ENCODE measurements around the gene CAPN10.

CAPN10 gene

DNA sequence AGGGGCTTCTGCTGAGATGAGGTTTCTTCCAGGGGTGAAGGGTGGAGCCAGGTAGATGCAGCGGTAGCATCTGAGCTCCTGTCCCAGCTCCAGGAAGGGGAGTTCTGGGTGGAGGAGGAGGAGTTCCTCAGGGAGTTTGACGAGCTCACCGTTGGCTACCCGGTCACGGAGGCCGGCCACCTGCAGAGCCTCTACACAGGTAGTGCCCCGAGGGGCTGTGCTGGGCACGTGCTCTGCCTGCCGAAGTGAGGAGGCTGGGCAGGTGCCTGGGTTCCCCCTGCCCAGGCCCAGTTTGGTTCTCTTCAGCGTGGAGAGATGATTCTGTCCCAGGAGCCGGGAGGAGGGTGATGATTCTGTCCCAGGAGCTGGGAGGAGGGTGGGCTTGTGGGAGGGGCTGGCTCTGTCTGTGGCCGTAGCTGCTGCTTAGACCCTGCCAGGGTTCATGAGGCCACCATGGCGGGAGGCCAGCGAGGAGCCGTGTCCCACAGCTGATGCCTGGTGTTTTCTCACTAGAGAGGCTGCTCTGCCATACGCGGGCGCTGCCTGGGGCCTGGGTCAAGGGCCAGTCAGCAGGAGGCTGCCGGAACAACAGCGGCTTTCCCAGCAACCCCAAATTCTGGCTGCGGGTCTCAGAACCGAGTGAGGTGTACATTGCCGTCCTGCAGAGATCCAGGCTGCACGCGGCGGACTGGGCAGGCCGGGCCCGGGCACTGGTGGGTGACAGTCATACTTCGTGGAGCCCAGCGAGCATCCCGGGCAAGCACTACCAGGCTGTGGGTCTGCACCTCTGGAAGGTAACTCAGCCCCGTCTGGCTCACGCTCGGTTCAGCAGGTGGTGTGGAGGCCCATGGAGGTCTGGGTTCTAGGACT lies 8.2 kb downstream of the CAPN10 start:
- no peaks in the 10 kb centered on the region for H3K4me1 Mint-ChIP-seq
- H3K4me3 Mint-ChIP-seq, result no peak overlapping the region
- no peaks in the 10 kb centered on the region for H3K27me3 Mint-ChIP-seq (ENCODE audit: low read depth)
- no peak overlapping the region for H3K27ac Mint-ChIP-seq
- H3K9me3 Mint-ChIP-seq, result no peaks in the 10 kb centered on the region
- TF ChIP-seq, protein P1, sequence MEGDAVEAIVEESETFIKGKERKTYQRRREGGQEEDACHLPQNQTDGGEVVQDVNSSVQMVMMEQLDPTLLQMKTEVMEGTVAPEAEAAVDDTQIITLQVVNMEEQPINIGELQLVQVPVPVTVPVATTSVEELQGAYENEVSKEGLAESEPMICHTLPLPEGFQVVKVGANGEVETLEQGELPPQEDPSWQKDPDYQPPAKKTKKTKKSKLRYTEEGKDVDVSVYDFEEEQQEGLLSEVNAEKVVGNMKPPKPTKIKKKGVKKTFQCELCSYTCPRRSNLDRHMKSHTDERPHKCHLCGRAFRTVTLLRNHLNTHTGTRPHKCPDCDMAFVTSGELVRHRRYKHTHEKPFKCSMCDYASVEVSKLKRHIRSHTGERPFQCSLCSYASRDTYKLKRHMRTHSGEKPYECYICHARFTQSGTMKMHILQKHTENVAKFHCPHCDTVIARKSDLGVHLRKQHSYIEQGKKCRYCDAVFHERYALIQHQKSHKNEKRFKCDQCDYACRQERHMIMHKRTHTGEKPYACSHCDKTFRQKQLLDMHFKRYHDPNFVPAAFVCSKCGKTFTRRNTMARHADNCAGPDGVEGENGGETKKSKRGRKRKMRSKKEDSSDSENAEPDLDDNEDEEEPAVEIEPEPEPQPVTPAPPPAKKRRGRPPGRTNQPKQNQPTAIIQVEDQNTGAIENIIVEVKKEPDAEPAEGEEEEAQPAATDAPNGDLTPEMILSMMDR (IDR thresholded peaks at IDR 0.05; ENCODE audit: unreplicated experiment in 3 of 3), result no peak
- H3K36me3 Mint-ChIP-seq (ENCODE audit: low read depth), result peaks cover 10% of the 10 kb centered on the region

DNA sequence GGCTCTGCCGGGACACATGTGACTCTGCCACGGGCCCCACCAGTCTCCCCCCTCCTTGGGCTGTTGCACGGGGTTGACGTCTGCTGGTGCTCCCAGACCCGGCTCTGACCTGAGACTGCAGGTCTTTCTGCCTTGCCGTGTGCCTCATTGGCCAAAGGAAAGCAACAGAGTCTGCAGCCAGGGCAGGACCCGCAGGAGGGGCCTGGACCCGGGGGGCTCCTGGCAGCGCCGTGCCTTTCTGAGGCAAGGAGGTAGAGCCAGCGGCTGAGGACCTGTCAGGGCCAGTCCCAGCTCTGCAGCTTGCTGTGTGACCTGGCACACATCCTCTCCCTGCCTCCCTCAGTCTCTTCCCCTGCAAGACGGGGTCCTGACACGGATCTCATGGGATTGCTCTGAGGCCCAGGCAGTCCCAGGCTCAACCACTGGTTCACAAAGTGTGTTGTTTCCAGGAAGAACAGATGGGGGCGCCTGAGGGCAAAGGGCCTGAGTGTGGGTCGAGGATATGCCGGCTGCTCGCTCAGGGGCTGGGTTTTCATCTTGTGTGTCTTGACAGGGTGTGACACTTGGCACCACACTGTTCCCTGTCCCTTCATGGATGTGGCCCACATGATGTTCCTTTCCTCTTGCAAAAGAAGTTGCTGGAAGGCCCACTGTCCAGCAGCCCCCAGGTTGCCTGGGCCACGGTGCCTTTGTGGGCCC lies 9.0 kb downstream of the CAPN10 start:
- no peaks in the 10 kb centered on the region for H3K4me1 Mint-ChIP-seq
- TF ChIP-seq, protein P1 (IDR thresholded peaks at IDR 0.05; ENCODE audit: unreplicated experiment in 3 of 3), result peak in 2 of 3 experiments; percentile 12 to 25
- no peak overlapping the region for H3K4me3 Mint-ChIP-seq
- no peak overlapping the region for H3K27ac Mint-ChIP-seq
- no peaks in the 10 kb centered on the region for H3K9me3 Mint-ChIP-seq
- H3K36me3 Mint-ChIP-seq (ENCODE audit: low read depth), result peaks cover 15% of the 10 kb centered on the region
- H3K27me3 Mint-ChIP-seq (ENCODE audit: low read depth), result no peaks in the 10 kb centered on the region

DNA sequence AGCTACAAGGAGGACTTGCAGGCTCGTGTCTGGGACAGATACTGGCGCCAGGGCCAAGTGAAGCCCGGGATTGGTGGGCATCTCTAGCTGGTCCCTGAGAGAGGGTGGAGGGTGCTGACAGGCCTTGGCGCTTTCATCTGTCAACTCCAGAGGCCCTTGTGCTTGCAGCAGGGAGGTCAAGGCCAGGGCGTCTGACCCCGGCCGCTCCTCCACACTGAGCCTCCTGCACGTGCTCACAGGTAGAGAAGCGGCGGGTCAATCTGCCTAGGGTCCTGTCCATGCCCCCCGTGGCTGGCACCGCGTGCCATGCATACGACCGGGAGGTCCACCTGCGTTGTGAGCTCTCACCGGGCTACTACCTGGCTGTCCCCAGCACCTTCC lies 9.5 kb downstream of the CAPN10 start:
- TF ChIP-seq, protein P1 (IDR thresholded peaks at IDR 0.05; ENCODE audit: unreplicated experiment in 3 of 3), result no peak

DNA sequence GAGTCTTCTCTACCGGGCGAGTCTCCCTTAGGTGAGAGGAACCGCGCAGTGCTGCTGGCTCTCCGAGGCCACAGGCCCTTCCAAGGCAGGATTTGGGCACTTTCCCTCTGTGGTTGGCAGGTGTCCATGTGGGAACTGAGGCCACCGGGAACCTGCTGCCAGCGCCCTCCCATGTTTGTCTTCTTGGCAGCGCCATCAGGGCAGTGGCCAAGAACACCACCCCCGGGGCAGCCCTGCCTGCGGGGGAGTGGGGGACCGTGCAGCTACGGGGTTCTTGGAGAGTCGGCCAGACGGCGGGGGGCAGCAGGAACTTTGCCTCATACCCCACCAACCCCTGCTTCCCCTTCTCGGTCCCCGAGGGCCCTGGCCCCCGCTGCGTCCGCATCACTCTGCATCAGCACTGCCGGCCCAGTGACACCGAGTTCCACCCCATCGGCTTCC lies 10.0 kb downstream of the CAPN10 start:
- H3K4me3 Mint-ChIP-seq, result no peak overlapping the region
- no peak overlapping the region for H3K27ac Mint-ChIP-seq
- TF ChIP-seq, protein P1 (IDR thresholded peaks at IDR 0.05; ENCODE audit: unreplicated experiment in 3 of 3), result no peak
- no peaks in the 10 kb centered on the region for H3K4me1 Mint-ChIP-seq
- H3K27me3 Mint-ChIP-seq (ENCODE audit: low read depth), result no peaks in the 10 kb centered on the region
- H3K36me3 Mint-ChIP-seq (ENCODE audit: low read depth), result peaks cover 8% of the 10 kb centered on the region
- H3K9me3 Mint-ChIP-seq, result no peaks in the 10 kb centered on the region

More for the DNA sequence above, 9.5 kb downstream of the CAPN10 start:
- H3K4me3 Mint-ChIP-seq, result no peak overlapping the region
- peaks cover 12% of the 10 kb centered on the region for H3K36me3 Mint-ChIP-seq (ENCODE audit: low read depth)
- no peaks in the 10 kb centered on the region for H3K27me3 Mint-ChIP-seq (ENCODE audit: low read depth)
- no peaks in the 10 kb centered on the region for H3K9me3 Mint-ChIP-seq
- H3K27ac Mint-ChIP-seq, result no peak overlapping the region
- no peaks in the 10 kb centered on the region for H3K4me1 Mint-ChIP-seq

DNA sequence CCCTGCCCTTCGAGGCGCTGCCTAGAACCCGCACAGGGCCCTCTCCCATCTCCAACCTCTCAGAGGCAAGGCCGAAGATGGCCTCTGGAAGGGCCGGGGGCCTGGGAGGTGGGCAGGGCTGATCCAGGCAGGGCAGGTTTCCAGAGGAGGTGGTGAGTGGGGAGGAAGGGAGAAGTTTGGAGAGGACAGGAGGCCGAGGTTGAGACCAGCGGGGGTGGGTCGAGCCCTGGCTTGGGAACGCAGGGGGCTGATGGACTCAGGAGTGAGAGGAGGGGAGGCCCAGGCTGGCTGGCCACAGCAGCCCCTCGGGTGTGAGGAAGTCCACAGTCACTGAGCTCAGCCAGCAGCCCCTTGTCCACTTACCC lies 10.5 kb downstream of the CAPN10 start:
- TF ChIP-seq, protein P1 (IDR thresholded peaks at IDR 0.05; ENCODE audit: unreplicated experiment in 3 of 3), result no peak
- H3K27me3 Mint-ChIP-seq (ENCODE audit: low read depth), result no peaks in the 10 kb centered on the region

More for the DNA sequence above, 10.5 kb downstream of the CAPN10 start:
- H3K36me3 Mint-ChIP-seq (ENCODE audit: low read depth), result peaks cover 6% of the 10 kb centered on the region
- no peaks in the 10 kb centered on the region for H3K4me1 Mint-ChIP-seq
- no peaks in the 10 kb centered on the region for H3K9me3 Mint-ChIP-seq
- no peak overlapping the region for H3K27ac Mint-ChIP-seq
- H3K4me3 Mint-ChIP-seq, result no peak overlapping the region
